Measurements from ENCODE around the gene NSL1.

DNA sequence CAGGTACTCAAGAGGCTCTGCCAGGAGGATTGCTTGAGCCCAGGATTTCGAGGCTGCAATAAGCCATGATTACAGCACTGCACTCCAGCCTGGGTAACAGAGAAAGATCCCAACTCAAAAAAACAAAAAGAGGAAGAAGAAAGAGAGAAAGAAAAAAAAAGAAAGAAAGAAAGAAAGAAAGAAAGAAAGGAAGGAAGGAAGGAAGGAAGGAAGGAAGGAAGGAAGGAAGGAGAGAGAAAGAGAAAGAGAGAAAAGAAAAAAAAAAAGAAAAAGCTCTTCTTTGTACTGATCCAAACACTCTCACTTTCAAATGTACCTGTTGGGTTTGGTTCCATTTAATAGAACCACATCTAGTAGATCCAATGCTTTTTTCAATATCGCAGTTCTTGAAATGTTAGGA, 103.8 kb downstream of the NSL1 start:
- TF ChIP-seq, protein P1, sequence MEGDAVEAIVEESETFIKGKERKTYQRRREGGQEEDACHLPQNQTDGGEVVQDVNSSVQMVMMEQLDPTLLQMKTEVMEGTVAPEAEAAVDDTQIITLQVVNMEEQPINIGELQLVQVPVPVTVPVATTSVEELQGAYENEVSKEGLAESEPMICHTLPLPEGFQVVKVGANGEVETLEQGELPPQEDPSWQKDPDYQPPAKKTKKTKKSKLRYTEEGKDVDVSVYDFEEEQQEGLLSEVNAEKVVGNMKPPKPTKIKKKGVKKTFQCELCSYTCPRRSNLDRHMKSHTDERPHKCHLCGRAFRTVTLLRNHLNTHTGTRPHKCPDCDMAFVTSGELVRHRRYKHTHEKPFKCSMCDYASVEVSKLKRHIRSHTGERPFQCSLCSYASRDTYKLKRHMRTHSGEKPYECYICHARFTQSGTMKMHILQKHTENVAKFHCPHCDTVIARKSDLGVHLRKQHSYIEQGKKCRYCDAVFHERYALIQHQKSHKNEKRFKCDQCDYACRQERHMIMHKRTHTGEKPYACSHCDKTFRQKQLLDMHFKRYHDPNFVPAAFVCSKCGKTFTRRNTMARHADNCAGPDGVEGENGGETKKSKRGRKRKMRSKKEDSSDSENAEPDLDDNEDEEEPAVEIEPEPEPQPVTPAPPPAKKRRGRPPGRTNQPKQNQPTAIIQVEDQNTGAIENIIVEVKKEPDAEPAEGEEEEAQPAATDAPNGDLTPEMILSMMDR (IDR thresholded peaks at IDR 0.05; ENCODE audit: insufficient read depth, low read length, poor library complexity, severe bottlenecking) = no peak
- TF ChIP-seq EZH2phosphoT487 (conservative IDR thresholded peaks at IDR 0.05; ENCODE audit: low read length) = no peak

Measured in SU-DHL-6 (cell line).